ENCODE data around the gene RUNX2. TPM values are rescaled to one million over a fixed set of nuclear protein-coding genes. Genes with fewer than 3 reads are reported as not detected.

RUNX2 gene
- total and polyA plus RNA-seq, 9 of the 15 experiments (the other 6 are each of a cell fraction or from before 2014, with no cell fraction given) = 0.29 to 1.00 (median 0.43) TPM

DNA sequence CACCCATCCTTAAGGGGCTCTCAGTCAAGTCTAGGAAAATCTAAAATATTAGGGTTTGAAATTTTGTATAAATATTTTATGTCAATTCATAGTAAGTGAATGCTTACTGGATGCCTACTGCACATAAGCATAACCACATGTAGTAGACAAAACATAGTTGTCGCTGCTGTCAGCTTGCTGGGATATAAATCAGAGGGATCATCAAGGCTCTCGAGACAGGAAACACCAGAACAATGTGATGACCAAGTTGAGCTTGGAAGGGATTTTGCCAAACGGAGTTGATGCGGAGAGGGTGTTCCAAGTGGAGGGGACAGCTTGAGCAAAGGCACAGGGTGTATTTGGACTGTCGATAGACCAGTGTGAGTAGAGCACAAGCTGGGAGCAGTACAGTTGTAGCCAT is 155.4 kb downstream of the RUNX2 start:
- intact Hi-C loops (cut with micrococcal nuclease) (no loop called here), in situ Hi-C loops (cut with MboI) (no loop called here)
- Histone ChIP-seq H2AFZ (ENCODE audit: low read depth, low read length) (no peak overlapping the region), H3K9me3 (replicated peaks; ENCODE audit: control insufficient read depth, insufficient read depth, low read depth, low read length) (no peaks in the 10 kb centered on the region), H3K9ac (ENCODE audit: insufficient read depth in 1 of 2, low read depth in 2 of 2, low read length in 2 of 2) (no peak overlapping the region), H3K4me1 (replicated peaks in 1 of 2; ENCODE audit: control insufficient read depth in 2 of 2, insufficient read depth in 2 of 2, low read length in 2 of 2) (peaks cover 0 to 2% of the 10 kb centered on the region in 2 experiments; a peak in 1 of 5 replicates), H3K4me2 (ENCODE audit: insufficient read depth, low read length) (no peak overlapping the region), H4K20me1 (replicated peaks; ENCODE audit: control insufficient read depth, insufficient read depth, low read length) (no peaks in the 10 kb centered on the region), H3K36me3 (ENCODE audit: control insufficient read depth, insufficient read depth, low read length) (no peaks in the 10 kb centered on the region), H3K79me2 (ENCODE audit: control insufficient read depth, insufficient read depth, low read length) (no peaks in the 10 kb centered on the region), H3K27ac (ENCODE audit: extremely low read depth, low read depth, low read length) (no peak overlapping the region), H3K27me3 (ENCODE audit: control insufficient read depth in 2 of 2, insufficient read depth in 2 of 2, low read length in 2 of 2) (0 out of 5 replicates have a peak, but pooled peaks cover 0 to 3% of the 10 kb centered on the region in 2 experiments), H3K9me1 (ENCODE audit: control insufficient read depth, insufficient read depth, low read length) (no peaks in the 10 kb centered on the region), H3K4me3 (no peak overlapping the region)
- FAIRE-seq (no peak), ATAC-seq (no peak), DNase-seq (ENCODE audit: extremely low read depth in 1 of 4, low spot score in 3 of 4) (no peak)
- TF ChIP-seq CCNT2 (IDR thresholded peaks at IDR 0.05; ENCODE audit: borderline replicate concordance, extremely low read depth, insufficient read length, low read depth, low read length) (no peak), MEIS2 (IDR thresholded peaks at IDR 0.05; ENCODE audit: partially characterized antibody) (peak; percentile 45)
- ChIA-PET CTCF (ENCODE audit: low intra/inter-chr PET ratio) (no interaction called here), POLR2A (interaction anchor here (0.8 to 1.3 kb wide), 3 partner anchors 13 to 25 kb away, joined by 3 to 6 read pairs (median 5); no protein-coding TSS in a partner anchor)
- no TSS peak for BruUV-seq (replicated peaks)
- WGBS (ENCODE audit: insufficient coverage, low coverage, missing lambda C conversion rate) = 38% methylated on average over 5 of the region's 5 CpGs

DNA sequence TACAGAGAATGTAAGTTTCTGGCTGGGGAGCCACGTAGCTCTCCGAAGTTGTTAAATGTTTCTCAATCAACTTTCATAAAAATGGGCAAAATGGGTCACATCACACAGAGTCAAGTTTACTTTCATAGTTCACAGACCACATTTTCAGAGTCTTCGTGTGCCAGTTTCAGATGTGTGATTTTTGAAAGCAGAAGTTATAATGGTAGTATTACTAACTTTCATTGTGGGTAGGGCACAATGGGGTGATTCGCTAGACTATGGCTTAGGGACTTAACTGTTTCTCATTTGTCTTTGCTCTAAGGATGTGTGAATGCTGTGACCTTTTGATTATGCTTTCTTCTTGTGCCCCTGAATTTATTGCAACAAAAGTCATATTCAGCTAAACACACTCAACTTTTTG is 158.6 kb downstream of the RUNX2 start:
- BruUV-seq (replicated peaks) = no TSS peak
- Histone ChIP-seq H4K20me1 (replicated peaks; ENCODE audit: control insufficient read depth, insufficient read depth, low read length) (no peaks in the 10 kb centered on the region), H3K4me1 (replicated peaks in 1 of 2; ENCODE audit: control insufficient read depth in 2 of 2, insufficient read depth in 2 of 2, low read length in 2 of 2) (peaks cover 0 to 5% of the 10 kb centered on the region in 2 experiments; a peak in 1 of 5 replicates), H3K9me3 (replicated peaks; ENCODE audit: control insufficient read depth, insufficient read depth, low read depth, low read length) (no peaks in the 10 kb centered on the region), H3K4me2 (ENCODE audit: insufficient read depth, low read length) (no peak overlapping the region), H3K9ac (ENCODE audit: insufficient read depth in 1 of 2, low read depth in 2 of 2, low read length in 2 of 2) (no peak overlapping the region), H3K79me2 (ENCODE audit: control insufficient read depth, insufficient read depth, low read length) (no peaks in the 10 kb centered on the region), H3K4me3 (no peak overlapping the region), H3K9me1 (ENCODE audit: control insufficient read depth, insufficient read depth, low read length) (no peaks in the 10 kb centered on the region), H3K36me3 (ENCODE audit: control insufficient read depth, insufficient read depth, low read length) (no peaks in the 10 kb centered on the region), H3K27ac (ENCODE audit: extremely low read depth, low read depth, low read length) (no peak overlapping the region), H3K27me3 (ENCODE audit: control insufficient read depth in 2 of 2, insufficient read depth in 2 of 2, low read length in 2 of 2) (0 out of 5 replicates have a peak, but pooled peaks cover 0 to 3% of the 10 kb centered on the region in 2 experiments), H2AFZ (ENCODE audit: low read depth, low read length) (no peak overlapping the region)
- intact Hi-C loops (cut with micrococcal nuclease) (no loop called here), in situ Hi-C loops (cut with MboI) (no loop called here)
- DNase-seq (ENCODE audit: extremely low read depth in 1 of 4, low spot score in 3 of 4) (no peak), ATAC-seq (no peak), FAIRE-seq (no peak)
- ChIA-PET CTCF (ENCODE audit: low intra/inter-chr PET ratio) (no interaction called here), POLR2A (no interaction called here)
- no peak for TF ChIP-seq ARHGAP35 (IDR thresholded peaks at IDR 0.05; ENCODE audit: partially characterized antibody)
- TF ChIP-seq EZH2 (IDR thresholded peaks at IDR 0.05; ENCODE audit: borderline replicate concordance, low read depth, low read length) = no peak
- TF ChIP-seq LCOR (CRISPR knock-in tag; IDR thresholded peaks at IDR 0.05) = no peak
- WGBS (ENCODE audit: insufficient coverage, low coverage, missing lambda C conversion rate) = 32% methylated on average over 4 of the region's 4 CpGs

Measured in K562 (cell line).